ELR (cell line): Measurements from ENCODE around the gene SF3B4.
"Not testable (repeated sequence)": the region's sequence is repeated elsewhere in the genome, so short reads cannot be mapped to it uniquely, and the experiment has no call there.

Source experiments
- DNase-seq: peaks from one replicate; pipeline ENCODE4 v3.0.0-alpha.2; 2015; ENCODE audit warnings: low read depth

The SF3B4 gene

DNA sequence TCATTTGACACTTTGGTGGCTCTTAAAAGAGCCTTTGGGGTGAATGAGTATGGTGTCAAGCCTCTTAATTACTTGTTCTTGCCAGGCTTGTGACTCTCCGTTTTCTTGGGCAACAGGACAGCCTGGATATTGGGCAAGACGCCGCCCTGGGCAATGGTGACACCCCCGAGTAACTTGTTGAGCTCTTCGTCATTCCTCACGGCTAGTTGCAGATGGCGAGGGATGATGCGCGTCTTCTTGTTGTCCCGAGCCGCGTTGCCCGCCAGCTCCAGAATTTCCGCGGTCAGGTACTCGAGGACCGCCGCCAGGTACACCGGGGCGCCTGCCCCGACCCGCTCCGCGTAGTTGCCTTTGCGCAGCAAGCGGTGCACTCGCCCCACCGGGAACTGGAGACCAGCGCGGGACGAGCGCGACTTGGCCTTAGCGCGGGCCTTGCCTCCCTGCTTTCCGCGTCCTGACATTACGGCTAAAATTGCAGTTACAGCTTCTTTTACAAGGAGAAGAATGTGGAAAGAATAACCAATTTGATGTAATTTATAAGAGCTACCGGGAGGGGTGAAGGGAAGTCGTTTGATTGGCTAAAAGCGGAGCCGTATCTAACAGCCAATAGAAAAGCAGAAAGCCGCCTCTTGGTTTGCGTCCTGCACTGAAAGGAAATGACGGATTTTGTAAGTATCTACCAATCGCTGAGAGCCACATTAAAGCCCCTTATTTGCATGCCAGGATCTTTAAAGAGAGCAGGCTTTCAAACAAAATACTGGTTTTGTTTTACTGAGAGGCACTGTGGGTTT lies 40.0 kb downstream of the SF3B4 start:
- DNase-seq, result peak; percentile 99

DNA sequence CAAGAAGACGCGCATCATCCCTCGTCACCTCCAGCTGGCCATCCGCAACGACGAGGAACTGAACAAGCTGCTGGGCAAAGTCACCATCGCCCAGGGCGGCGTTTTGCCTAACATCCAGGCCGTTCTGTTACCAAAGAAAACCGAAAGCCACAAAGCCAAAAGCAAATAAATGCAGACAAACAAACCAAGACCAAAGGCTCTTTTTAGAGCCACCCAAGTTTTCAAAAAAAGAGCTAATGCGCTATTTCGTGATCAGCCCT lies 40.5 kb downstream of the SF3B4 start:
- DNase-seq, result not testable (repeated sequence)

DNA sequence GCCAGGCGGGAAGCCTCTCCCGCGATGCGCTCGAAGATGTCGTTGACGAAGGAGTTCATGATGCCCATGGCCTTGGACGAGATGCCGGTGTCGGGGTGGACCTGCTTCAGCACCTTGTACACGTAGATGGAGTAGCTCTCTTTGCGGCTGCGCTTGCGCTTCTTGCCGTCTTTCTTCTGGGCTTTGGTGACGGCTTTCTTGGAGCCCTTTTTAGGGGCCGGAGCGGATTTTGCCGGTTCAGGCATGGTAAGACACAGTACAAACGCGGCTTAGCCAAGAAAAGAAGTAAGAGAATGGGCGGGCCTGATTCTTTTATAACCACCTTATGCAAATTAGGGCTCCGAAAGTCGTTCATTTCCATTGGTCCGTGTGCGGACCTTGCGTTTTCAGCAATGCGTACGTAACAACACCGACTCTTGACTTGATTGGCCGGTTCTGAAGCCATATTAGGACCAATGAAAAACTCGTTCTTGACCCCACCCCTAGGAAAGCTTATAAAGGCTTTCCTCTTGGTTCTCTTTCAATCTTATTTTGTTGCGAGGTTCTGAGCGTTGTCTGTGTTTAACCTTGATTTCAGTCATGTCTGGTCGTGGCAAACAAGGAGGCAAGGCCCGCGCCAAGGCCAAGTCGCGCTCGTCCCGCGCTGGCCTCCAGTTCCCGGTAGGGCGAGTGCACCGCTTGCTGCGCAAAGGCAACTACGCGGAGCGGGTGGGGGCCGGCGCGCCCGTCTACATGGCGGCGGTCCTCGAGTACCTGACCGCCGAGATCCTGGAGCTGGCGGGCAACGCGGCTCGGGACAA lies 41.0 kb downstream of the SF3B4 start:
- DNase-seq, result peak; percentile 100

DNA sequence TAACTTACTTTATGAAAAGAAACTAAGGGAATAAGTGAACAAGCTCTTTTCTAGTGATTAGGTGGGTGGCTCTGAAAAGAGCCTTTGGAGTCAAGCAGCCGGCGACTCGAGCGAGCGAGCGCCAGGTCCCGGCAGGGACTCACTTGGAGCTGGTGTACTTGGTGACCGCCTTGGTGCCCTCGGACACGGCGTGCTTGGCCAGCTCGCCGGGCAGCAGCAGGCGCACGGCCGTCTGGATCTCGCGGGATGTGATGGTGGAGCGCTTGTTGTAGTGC lies 41.5 kb downstream of the SF3B4 start:
- not testable (repeated sequence) for DNase-seq

DNA sequence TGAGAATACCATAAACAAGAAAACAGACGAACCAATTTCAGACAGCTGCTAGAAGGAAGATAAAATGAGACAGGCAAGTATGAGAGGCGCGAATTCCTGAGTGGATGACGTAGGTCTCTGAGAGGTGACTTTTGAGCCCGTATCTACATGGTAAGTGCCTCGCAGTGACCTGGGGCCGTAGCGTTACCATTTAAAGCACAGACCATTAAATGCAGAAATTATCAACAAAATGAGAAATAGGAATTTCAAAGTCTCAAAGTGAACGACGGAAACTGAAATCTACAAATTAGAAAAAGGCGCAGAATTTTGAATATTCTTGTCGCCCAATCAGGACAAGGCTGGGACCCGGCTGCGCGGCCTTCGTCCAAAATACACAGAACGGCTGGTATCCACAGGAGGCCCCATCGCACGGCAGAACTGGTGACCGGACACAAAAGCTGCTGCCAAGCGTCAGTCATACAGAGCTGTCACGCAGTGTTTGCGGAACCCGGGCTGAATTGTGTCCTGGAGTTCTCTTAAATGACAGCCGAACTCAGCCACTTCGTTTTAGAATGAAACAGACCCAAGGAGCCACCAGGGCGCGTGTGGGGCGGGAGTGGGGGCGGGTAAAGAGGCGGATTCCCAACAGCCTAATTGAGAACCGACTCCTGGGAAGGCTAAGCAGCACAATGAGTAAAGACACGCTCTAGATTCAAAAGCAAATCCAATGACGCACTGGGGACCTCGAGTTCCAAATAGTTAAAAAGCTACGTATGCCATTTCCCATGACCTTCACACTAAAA lies 42.1 kb downstream of the SF3B4 start:
- peak; percentile 86 for DNase-seq

DNA sequence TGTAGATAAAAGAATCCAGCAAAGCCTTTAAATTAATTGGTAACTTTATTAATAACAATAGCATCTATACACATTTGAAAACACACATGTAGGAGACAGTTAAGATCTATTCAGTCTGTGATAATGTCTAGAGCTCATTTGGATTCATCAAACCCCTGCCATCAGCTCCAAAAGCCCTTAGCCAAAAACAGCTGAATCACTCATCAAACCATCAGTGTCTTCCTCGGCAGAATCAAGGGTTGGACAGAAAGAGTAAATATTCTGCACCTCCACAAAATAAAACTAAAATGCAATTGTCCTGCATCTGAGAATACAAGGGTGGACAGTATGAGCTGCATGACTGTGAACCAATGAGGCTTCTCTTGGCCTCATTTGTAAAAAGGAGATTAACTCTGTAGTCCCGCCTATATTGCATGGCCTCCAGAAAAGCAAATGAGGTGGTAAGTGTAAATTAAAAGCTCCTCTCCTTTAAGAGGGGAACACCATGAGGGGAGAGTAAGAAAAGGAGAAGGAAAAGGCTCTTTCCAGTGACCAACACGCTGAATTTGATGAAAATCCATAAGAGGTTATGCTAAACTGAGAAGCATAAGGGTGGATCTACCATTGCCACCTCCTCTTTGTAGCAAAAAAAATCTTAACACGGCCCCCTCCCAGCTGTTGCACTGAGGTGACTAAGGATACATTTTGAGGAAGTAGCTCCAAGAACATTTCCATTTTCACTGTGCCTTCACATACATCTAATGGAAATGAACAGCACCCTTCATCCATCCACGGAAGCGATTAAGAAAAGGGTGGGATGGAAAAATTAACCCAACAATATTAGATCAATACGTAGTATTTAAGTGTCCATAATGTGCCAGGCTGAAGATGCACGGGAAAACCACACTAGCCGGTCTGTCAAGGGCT lies 42.9 kb downstream of the SF3B4 start:
- DNase-seq, result peak; percentile 57

DNA sequence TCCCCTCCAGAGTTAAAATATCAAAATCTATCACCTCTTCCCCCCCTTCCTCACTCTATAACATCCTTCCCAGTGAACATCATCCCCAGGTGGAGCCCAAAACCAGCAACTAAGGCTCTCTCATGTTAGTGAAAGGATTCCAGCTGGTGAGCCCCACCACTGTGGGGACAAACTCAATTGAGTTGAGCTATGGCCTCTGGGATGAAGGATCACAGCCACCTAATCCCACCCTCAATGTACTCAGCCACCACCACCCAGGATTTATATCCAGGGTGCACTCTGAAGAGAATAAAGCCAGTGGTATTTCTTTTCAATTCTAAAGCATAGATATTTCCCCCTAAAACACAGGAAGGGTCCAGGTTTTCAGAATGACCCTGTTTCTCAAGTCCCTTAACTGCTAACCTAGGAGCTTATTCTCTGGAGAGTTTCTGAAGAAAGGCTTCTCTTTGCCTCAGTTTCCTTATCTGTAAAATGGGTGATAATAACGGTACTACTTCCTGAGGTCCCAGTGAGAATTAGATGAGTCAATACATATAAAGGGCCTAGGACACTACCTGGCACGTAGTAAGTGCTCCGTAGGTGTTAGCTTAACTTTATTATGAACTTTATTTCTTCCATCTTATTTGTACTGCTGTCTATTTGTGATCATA lies 43.9 kb downstream of the SF3B4 start:
- DNase-seq, result no peak

DNA sequence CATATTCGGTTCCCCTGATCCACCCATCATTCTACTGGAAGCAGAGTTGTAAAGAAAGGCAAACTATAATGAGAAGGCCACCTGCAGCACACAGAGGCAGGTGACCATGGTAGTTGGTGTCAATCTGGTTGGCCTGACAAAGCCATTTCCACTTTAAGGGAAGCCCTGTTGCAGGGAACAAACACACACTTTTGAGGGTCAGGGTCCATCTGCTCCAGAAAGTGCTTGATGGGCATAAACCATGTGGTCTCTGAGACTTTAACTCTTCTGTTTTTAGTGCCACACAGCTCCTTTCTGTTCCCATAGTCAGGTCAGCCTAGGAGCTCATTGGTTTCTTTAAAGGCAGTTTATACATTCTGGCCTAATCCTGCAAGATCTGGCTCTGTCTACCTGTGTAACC lies 45.7 kb downstream of the SF3B4 start:
- no peak for DNase-seq

DNA sequence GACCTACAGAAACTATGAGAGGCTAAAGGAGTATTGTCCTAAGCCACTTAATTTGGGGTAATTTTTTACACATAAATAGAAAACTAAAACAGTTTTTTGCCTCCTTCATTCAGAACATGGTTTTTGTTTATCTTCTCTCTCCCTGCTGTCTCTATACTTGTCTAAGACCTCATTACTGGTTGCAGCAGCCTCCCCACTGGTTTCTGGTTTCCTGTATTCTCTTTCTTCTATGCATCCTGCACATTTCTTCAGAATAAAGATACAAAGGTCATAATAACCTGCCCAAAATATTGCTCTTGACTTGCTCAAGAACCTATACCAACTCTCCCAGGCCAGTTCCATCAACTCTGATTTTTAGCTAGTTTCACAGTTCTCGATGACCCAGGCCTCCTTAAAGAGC lies 48.0 kb downstream of the SF3B4 start:
- DNase-seq, result no peak

DNA sequence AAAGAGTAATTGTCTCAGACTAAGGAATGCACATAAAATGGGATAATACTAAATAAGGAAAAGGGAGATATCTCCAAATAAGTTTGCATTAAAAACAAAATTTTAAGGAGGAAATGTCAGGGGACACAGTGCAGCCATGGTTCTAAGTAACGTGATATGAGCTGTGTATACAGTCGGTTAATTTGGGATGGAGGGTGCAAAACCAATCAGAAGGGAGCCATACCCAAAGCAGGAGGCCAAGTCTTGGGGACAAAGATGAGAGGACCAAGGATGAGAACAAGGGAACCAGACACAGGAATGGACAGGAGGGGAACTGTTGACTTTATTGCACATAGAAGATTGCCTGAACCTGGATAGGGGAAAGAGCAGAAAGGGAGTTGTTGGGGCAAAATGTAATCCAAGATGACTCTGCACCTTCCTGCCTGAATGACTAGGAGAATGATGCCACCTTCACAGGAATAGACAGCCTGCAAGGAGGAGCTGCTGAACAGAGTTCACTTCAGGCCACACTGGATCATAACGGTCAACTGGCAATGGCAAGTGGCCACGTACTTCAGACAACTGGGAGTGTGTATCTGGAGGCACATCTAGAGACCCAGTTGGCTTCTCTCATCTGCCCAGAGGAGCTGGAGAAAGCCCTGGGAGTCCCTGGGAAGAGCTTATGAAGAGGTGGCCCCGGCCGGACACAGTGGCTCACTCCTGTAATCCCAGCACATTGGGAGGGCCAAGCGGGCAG lies 50.2 kb downstream of the SF3B4 start:
- no peak for DNase-seq
